HCT116 (cell line): ENCODE measurements around the gene NR6A1. TPM values are rescaled to one million over a fixed set of nuclear protein-coding genes. Genes with fewer than 3 reads are reported as not detected.

Source experiments
- ATAC-seq: fragments of 200-7000 bp; cut with Tn5 transposase; 2 replicates; pipeline ENCODE4 v1.9.1; 2020; ENCODE audit warnings: mild to moderate bottlenecking, moderate library complexity
- BruUV-seq: library from RNA; stranded (reverse); fragments of 400-500 nt; replicated peaks from 2 replicates; lab custom pipeline; 2021; lab: Mats Ljungman, UMichigan
- CTCF ChIA-PET: fragments of 300-600 bp; sonication (Branson Sonifier 250); formaldehyde crosslinking; loops from one replicate; lab custom pipeline; 2021; ENCODE audit warnings: antibody characterized with exemption; lab: Charles Lee
- POLR2A ChIA-PET: fragments of 300-600, 350-600 bp; sonication (Branson Sonifier 250); formaldehyde crosslinking; loops from one replicate; lab custom pipeline; 2021; ENCODE audit warnings: antibody characterized with exemption; lab: Charles Lee
- RAD21 ChIA-PET, 2 experiments: fragments of 300-600 bp; sonication (Branson Sonifier 250); formaldehyde crosslinking; loops; one replicate each; lab custom pipeline; 2023; ENCODE audit warnings: low total read pairs in 2 of 2; ENCODE audit not compliant: uncharacterized antibody in 2 of 2, unreplicated experiment in 2 of 2, low non-redundant PET in 1 of 2; lab: Charles Lee
- DNase-seq: peaks from one replicate; pipeline ENCODE4 v3.0.0-alpha.2; 2010; ENCODE audit warnings: low read depth, low spot score
- H2AFZ ChIP-seq: fragments of 200-600 bp; shearing (Covaris generic), sonication (generic); 2 replicates; pipeline ENCODE4 v1.6.1; 2017; ENCODE audit warnings: low read depth, mixed run types, mixed read lengths, antibody characterized with exemption, low read length; ENCODE audit not compliant: poor library complexity, severe bottlenecking
- H3K27ac ChIP-seq: 2 replicates; pipeline ENCODE4 v1.5.1; 2012; ENCODE audit warnings: low read depth, low read length
- H3K27me3 ChIP-seq: fragments of 200-600 bp; sonication (generic); 2 replicates; pipeline ENCODE4 v1.6.1; 2016; ENCODE audit warnings: mixed run types, low read length, mixed read lengths; ENCODE audit not compliant: insufficient read depth
- H3K36me3 ChIP-seq, 2 experiments: fragments of 200-500 bp in 1 of 2; fragments of 200-600 bp in 1 of 2; sonication (Bioruptor generic) in 1 of 2; sonication (generic) in 1 of 2; 2 replicates each; pipeline versions ENCODE4 v1.5.1 to v1.6.1; 2014 to 2016; ENCODE audit warnings: low read length in 2 of 2, inconsistent platforms in 1 of 2, mixed read lengths in 1 of 2, mixed run types in 1 of 2; ENCODE audit not compliant: insufficient read depth in 2 of 2, control insufficient read depth in 1 of 2
- H3K4me1 ChIP-seq, 2 experiments: fragments of 200-600 bp in 1 of 2; sonication (generic) in 1 of 2; 2 replicates each; pipeline versions ENCODE4 v1.5.1 to v1.6.1; 2012 to 2017; ENCODE audit warnings: low read length in 2 of 2, inconsistent platforms in 1 of 2, mild to moderate bottlenecking in 1 of 2, mixed read lengths in 1 of 2, mixed run types in 1 of 2, moderate library complexity in 1 of 2; ENCODE audit not compliant: insufficient read depth in 2 of 2, control insufficient read depth in 1 of 2
- H3K4me2 ChIP-seq: fragments of 200-600 bp; sonication (generic); 2 replicates; pipeline ENCODE4 v1.6.1; 2017; ENCODE audit warnings: mixed run types, low read length, mixed read lengths
- H3K4me3 ChIP-seq, 2 experiments: fragments of 200-600 bp in 1 of 2; sonication (generic) in 1 of 2; replicated peaks in 1 of 2; 2 replicates each; pipeline ENCODE4 v1.5.1; 2011 to 2016; ENCODE audit warnings: low read length in 2 of 2, control low read depth in 1 of 2, low read depth in 1 of 2, mild to moderate bottlenecking in 1 of 2, mixed read lengths in 1 of 2, mixed run types in 1 of 2
- H3K79me2 ChIP-seq: fragments of 200-600 bp; sonication (generic); 2 replicates; pipeline ENCODE4 v1.6.1; 2017; ENCODE audit warnings: mild to moderate bottlenecking, mixed run types, low read length, moderate library complexity, mixed read lengths; ENCODE audit not compliant: insufficient read depth
- H3K9ac ChIP-seq: fragments of 200-600 bp; sonication (generic); 2 replicates; pipeline ENCODE4 v1.6.1; 2016; ENCODE audit warnings: low read length, mixed read lengths
- H3K9me2 ChIP-seq: fragments of 200-600 bp; sonication (generic), shearing (Covaris generic); 2 replicates; pipeline ENCODE4 v1.6.1; 2017; ENCODE audit warnings: mixed run types, mild to moderate bottlenecking, moderate library complexity; ENCODE audit not compliant: insufficient read depth
- H3K9me3 ChIP-seq, 2 experiments: fragments of 200-500 bp in 1 of 2; fragments of 200-600 bp in 1 of 2; sonication (Bioruptor generic) in 1 of 2; sonication (generic) in 1 of 2; 2 replicates each; pipeline ENCODE4 v1.6.1; 2014 to 2017; ENCODE audit warnings: low read length in 2 of 2, mixed read lengths in 2 of 2, inconsistent platforms in 1 of 2, low read depth in 1 of 2, mild to moderate bottlenecking in 1 of 2, mixed run types in 1 of 2, moderate library complexity in 1 of 2; ENCODE audit not compliant: control insufficient read depth in 1 of 2, insufficient read depth in 1 of 2
- H4K20me1 ChIP-seq: fragments of 200-600 bp; sonication (generic), shearing (Covaris generic); 2 replicates; pipeline ENCODE4 v1.6.1; 2017; ENCODE audit warnings: mixed run types, mild to moderate bottlenecking, moderate library complexity; ENCODE audit not compliant: insufficient read depth
- EGR1 ChIP-seq: IDR thresholded peaks from 2 replicates; pipeline ENCODE4 v1.6.1; 2012; ENCODE audit warnings: low read depth
- ELF1 ChIP-seq: IDR thresholded peaks from 2 replicates; pipeline ENCODE4 v1.6.1; 2012; ENCODE audit warnings: low read depth, borderline replicate concordance
- EZH2phosphoT487 ChIP-seq: fragments of 200-600 bp; IDR thresholded peaks from 2 replicates; pipeline ENCODE4 v1.6.1; 2018; ENCODE audit warnings: antibody characterized with exemption, borderline replicate concordance
- FOSL1 ChIP-seq: IDR thresholded peaks from 2 replicates; pipeline ENCODE4 v1.6.1; 2012; ENCODE audit warnings: low read depth
- JUND ChIP-seq: IDR thresholded peaks from 2 replicates; pipeline ENCODE4 v1.6.1; 2012
- POLR2AphosphoS5 ChIP-seq: IDR thresholded peaks from 2 replicates; pipeline ENCODE4 v1.6.1; 2011; ENCODE audit warnings: mild to moderate bottlenecking, low read depth, low read length, moderate library complexity
- RAD21 ChIP-seq: IDR thresholded peaks from 2 replicates; pipeline ENCODE4 v1.6.1; 2012; ENCODE audit warnings: low read depth, mild to moderate bottlenecking
- SP1 ChIP-seq: IDR thresholded peaks from 2 replicates; pipeline ENCODE4 v1.6.1; 2012; ENCODE audit warnings: low read depth
- SRF ChIP-seq: IDR thresholded peaks from 2 replicates; pipeline ENCODE4 v1.6.1; 2012; ENCODE audit warnings: low read depth
- TCF7L2 ChIP-seq: IDR thresholded peaks from 2 replicates; pipeline ENCODE4 v1.7.0; 2011; ENCODE audit warnings: borderline replicate concordance, inconsistent platforms; ENCODE audit not compliant: insufficient read depth, insufficient read length; ENCODE audit errors: extremely low read depth
- YY1 ChIP-seq: IDR thresholded peaks from 2 replicates; pipeline ENCODE4 v1.6.1; 2011; ENCODE audit warnings: low read length, low read depth, moderate library complexity, mild to moderate bottlenecking; ENCODE audit not compliant: insufficient replicate concordance; ENCODE audit errors: extremely low read depth
- ZNF274 ChIP-seq: fragments of 200-500 bp; sonication (Bioruptor generic); IDR thresholded peaks from 2 replicates; pipeline ENCODE4 v1.6.1; 2014; ENCODE audit warnings: mild to moderate bottlenecking, low read depth, low read length, inconsistent platforms
- intact Hi-C: fragments of 100-400 bp; cut with micrococcal nuclease; formaldehyde crosslinking; loops from 2 replicates; pipeline ENCODE4 v1.10.0; 2022
- total RNA-seq: library from RNA; stranded (reverse); gene quantifications from one replicate; pipeline ENCODE4 v1.2.1, GENCODE V29; 2021; ENCODE audit not compliant: unreplicated experiment
- TF ChIP-seq, protein P1 (sequence below): IDR thresholded peaks from 2 replicates; pipeline ENCODE4 v1.6.1; 2011; ENCODE audit warnings: mild to moderate bottlenecking, low read length, moderate library complexity; ENCODE audit not compliant: insufficient replicate concordance; ENCODE audit errors: extremely low read depth
- TF ChIP-seq, protein P2 (sequence below): IDR thresholded peaks from 2 replicates; pipeline ENCODE4 v1.6.1; 2012
- TF ChIP-seq, protein P3 (sequence below): IDR thresholded peaks from 2 replicates; pipeline ENCODE4 v1.6.1; 2012; ENCODE audit warnings: low read depth
- TF ChIP-seq, protein P4 (sequence below), 3 experiments: fragments of 200-600 bp in 1 of 3; sonication (generic) in 1 of 3; IDR thresholded peaks in 2 of 3; conservative IDR thresholded peaks in 1 of 3; 2 replicates each; pipeline ENCODE4 v1.5.1; 2012 to 2017; ENCODE audit warnings: low read depth in 2 of 3, low read length in 2 of 3, antibody characterized with exemption in 1 of 3, borderline replicate concordance in 1 of 3, control low read depth in 1 of 3, mild to moderate bottlenecking in 1 of 3, mixed read lengths in 1 of 3, mixed run types in 1 of 3, moderate library complexity in 1 of 3; ENCODE audit not compliant: insufficient read depth in 1 of 3

Gene NR6A1
- total RNA-seq, 1 experiment from 2014 or later: 9.9 TPM

DNA sequence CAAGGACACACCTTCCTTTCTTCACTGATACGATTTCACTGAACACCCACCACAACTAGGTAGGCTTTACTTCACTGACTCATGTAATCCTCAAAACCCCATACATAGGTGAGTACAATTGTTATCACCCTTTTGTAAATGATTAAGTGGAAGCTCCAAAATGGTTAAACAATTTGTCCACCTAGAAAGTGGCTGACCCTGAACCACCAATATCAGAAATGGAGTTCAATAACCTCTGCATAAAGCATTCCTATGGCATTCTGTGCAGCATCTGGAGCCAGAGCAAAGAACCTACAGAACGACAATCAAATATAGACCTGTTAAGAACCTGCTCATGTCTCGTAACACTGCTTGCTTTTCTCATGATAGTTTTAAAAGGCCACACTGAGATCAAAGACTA, 213.2 kb downstream of the NR6A1 start (continued):
- TF ChIP-seq, protein P1, sequence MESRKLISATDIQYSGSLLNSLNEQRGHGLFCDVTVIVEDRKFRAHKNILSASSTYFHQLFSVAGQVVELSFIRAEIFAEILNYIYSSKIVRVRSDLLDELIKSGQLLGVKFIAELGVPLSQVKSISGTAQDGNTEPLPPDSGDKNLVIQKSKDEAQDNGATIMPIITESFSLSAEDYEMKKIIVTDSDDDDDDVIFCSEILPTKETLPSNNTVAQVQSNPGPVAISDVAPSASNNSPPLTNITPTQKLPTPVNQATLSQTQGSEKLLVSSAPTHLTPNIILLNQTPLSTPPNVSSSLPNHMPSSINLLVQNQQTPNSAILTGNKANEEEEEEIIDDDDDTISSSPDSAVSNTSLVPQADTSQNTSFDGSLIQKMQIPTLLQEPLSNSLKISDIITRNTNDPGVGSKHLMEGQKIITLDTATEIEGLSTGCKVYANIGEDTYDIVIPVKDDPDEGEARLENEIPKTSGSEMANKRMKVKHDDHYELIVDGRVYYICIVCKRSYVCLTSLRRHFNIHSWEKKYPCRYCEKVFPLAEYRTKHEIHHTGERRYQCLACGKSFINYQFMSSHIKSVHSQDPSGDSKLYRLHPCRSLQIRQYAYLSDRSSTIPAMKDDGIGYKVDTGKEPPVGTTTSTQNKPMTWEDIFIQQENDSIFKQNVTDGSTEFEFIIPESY: no peak
- TF ChIP-seq JUND (no peak), EGR1 (no peak), RAD21 (no peak), SRF (no peak), EZH2phosphoT487 (no peak), ELF1 (no peak), ZNF274 (no peak), FOSL1 (no peak), POLR2AphosphoS5 (no peak)
- TF ChIP-seq, protein P2, sequence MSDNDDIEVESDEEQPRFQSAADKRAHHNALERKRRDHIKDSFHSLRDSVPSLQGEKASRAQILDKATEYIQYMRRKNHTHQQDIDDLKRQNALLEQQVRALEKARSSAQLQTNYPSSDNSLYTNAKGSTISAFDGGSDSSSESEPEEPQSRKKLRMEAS: no peak

DNA sequence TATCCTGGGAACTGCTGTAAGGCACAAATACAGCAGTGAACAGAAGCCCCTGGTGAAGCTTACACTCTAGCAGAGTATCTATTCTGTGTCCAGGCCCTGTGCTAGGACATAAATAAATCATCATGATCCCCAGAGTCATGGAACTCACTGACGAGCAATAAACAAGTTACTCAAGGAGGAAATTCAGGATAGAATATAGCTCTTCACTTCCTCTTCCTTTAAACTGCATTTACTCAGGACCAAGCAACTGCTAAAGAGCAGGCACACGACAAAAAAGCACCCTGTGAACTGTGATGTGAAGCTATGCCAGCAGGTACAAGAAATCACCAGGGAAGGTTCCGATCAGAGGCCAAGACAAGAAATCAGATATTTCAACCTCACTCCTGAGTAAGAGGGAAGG, 216.1 kb downstream of the NR6A1 start:
- Histone ChIP-seq H4K20me1 (no peaks in the 10 kb centered on the region), H3K27me3 (no peaks in the 10 kb centered on the region), H2AFZ (no peak overlapping the region), H3K4me3 (no peak overlapping the region), H3K4me1 (peaks cover 2 to 24% of the 10 kb centered on the region in 2 experiments; a peak in 3 of 4 replicates), H3K9me2 (no peaks in the 10 kb centered on the region), H3K9me3 (no peaks in the 10 kb centered on the region), H3K36me3 (no peaks in the 10 kb centered on the region), H3K4me2 (no peak overlapping the region), H3K79me2 (no peaks in the 10 kb centered on the region), H3K9ac (no peak overlapping the region), H3K27ac (no peak overlapping the region)
- TF ChIP-seq EZH2phosphoT487 (no peak), EGR1 (no peak), SP1 (no peak), YY1 (no peak), TCF7L2 (no peak), SRF (no peak), RAD21 (no peak), POLR2AphosphoS5 (no peak)
- TF ChIP-seq, protein P3, sequence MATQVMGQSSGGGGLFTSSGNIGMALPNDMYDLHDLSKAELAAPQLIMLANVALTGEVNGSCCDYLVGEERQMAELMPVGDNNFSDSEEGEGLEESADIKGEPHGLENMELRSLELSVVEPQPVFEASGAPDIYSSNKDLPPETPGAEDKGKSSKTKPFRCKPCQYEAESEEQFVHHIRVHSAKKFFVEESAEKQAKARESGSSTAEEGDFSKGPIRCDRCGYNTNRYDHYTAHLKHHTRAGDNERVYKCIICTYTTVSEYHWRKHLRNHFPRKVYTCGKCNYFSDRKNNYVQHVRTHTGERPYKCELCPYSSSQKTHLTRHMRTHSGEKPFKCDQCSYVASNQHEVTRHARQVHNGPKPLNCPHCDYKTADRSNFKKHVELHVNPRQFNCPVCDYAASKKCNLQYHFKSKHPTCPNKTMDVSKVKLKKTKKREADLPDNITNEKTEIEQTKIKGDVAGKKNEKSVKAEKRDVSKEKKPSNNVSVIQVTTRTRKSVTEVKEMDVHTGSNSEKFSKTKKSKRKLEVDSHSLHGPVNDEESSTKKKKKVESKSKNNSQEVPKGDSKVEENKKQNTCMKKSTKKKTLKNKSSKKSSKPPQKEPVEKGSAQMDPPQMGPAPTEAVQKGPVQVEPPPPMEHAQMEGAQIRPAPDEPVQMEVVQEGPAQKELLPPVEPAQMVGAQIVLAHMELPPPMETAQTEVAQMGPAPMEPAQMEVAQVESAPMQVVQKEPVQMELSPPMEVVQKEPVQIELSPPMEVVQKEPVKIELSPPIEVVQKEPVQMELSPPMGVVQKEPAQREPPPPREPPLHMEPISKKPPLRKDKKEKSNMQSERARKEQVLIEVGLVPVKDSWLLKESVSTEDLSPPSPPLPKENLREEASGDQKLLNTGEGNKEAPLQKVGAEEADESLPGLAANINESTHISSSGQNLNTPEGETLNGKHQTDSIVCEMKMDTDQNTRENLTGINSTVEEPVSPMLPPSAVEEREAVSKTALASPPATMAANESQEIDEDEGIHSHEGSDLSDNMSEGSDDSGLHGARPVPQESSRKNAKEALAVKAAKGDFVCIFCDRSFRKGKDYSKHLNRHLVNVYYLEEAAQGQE: no peak
- TF ChIP-seq, protein P4, sequence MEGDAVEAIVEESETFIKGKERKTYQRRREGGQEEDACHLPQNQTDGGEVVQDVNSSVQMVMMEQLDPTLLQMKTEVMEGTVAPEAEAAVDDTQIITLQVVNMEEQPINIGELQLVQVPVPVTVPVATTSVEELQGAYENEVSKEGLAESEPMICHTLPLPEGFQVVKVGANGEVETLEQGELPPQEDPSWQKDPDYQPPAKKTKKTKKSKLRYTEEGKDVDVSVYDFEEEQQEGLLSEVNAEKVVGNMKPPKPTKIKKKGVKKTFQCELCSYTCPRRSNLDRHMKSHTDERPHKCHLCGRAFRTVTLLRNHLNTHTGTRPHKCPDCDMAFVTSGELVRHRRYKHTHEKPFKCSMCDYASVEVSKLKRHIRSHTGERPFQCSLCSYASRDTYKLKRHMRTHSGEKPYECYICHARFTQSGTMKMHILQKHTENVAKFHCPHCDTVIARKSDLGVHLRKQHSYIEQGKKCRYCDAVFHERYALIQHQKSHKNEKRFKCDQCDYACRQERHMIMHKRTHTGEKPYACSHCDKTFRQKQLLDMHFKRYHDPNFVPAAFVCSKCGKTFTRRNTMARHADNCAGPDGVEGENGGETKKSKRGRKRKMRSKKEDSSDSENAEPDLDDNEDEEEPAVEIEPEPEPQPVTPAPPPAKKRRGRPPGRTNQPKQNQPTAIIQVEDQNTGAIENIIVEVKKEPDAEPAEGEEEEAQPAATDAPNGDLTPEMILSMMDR (IDR thresholded peaks at IDR 0.05 in 2 of 3, conservative IDR thresholded peaks at IDR 0.05 in 1 of 3; ENCODE audit: borderline replicate concordance in 1 of 3, insufficient read depth in 1 of 3, low read depth in 2 of 3, low read length in 2 of 3): no peak
- ChIA-PET RAD21 (no interaction called here), POLR2A (no interaction called here), CTCF (interaction anchor here (1.1 to 1.7 kb wide), 2 partner anchors 20 to 210 kb away, joined by 3 to 6 read pairs; no protein-coding TSS in a partner anchor)
- DNase-seq (no peak), ATAC-seq (no peak)
- BruUV-seq: no TSS peak
- intact Hi-C loops: no loop called here
